Breast epithelium (tissue), 4 donors: Measurements from ENCODE around the gene ASTN2. TPM values are rescaled to one million over a fixed set of nuclear protein-coding genes. Genes with fewer than 3 reads are reported as not detected.

ENCODE experiments used
- DNase-seq, 2 donors: peaks; one replicate each; pipeline ENCODE4 v3.0.0-alpha.2; 2019; ENCODE audit warnings: low spot score in 2 of 2
- H3K27ac ChIP-seq, 2 donors: fragments of 200-600 bp; sonication (generic) in 1 of 2; one replicate each; pipeline ENCODE4 v1.5.1; 2016 to 2019; ENCODE audit warnings: mild to moderate bottlenecking in 1 of 2
- H3K27me3 ChIP-seq, 2 donors: fragments of 200-600 bp; sonication (generic) in 1 of 2; one replicate each; pipeline versions ENCODE4 v1.5.1 to v1.6.0; 2017 to 2019; ENCODE audit warnings: control low read depth in 1 of 2, mild to moderate bottlenecking in 1 of 2
- H3K36me3 ChIP-seq: fragments of 200-600 bp; one replicate; pipeline ENCODE4 v1.5.1; 2019
- H3K4me1 ChIP-seq, 2 donors: fragments of 200-600 bp; sonication (generic); one replicate each; pipeline ENCODE4 v1.5.1; 2016 to 2019; ENCODE audit warnings: control low read depth in 1 of 2
- H3K4me3 ChIP-seq, 3 donors: fragments of 200-600 bp; sonication (generic); 1 replicate in 2 of 3; 2 replicates in 1 of 3; pipeline ENCODE4 v1.5.1; 2016 to 2019; ENCODE audit warnings: mild to moderate bottlenecking in 3 of 3, moderate library complexity in 2 of 3
- H3K9me3 ChIP-seq, 2 donors: fragments of 200-600 bp; sonication (generic) in 1 of 2; one replicate each; pipeline ENCODE4 v1.5.1; 2016 to 2019; ENCODE audit warnings: control low read depth in 1 of 2
- POLR2A ChIP-seq: fragments of 450-650 bp; IDR thresholded peaks from one replicate; pipeline ENCODE4 v1.6.1; 2016; ENCODE audit warnings: antibody characterized with exemption, mild to moderate bottlenecking, moderate library complexity
- POLR2AphosphoS5 ChIP-seq, 3 donors: sonication (generic); formaldehyde crosslinking; IDR thresholded peaks; one replicate each; pipeline ENCODE4 v1.6.1; 2017; ENCODE audit warnings: antibody characterized with exemption in 3 of 3
- intact Hi-C: fragments of 100-400 bp; cut with DNase I; formaldehyde crosslinking; loops from one replicate; pipeline ENCODE4 v1.15.1; 2023; ENCODE audit warnings: low total_unique reads
- total RNA-seq, 3 donors: library from RNA; depleted of rRNA; stranded (reverse); fragments of >200 nt; gene quantifications; one replicate each; pipeline ENCODE4 v1.1.0, GENCODE V29; 2016
- TF ChIP-seq, protein P1 (sequence below), 3 donors: fragments of 450-650 bp; IDR thresholded peaks; one replicate each; pipeline ENCODE4 v1.5.1; 2016 to 2017; ENCODE audit warnings: antibody characterized with exemption in 3 of 3, mild to moderate bottlenecking in 3 of 3, moderate library complexity in 3 of 3

Gene ASTN2
- total RNA-seq, 3 donors from 2014 or later: 9.1 to 13.8 (median 9.8) TPM

DNA sequence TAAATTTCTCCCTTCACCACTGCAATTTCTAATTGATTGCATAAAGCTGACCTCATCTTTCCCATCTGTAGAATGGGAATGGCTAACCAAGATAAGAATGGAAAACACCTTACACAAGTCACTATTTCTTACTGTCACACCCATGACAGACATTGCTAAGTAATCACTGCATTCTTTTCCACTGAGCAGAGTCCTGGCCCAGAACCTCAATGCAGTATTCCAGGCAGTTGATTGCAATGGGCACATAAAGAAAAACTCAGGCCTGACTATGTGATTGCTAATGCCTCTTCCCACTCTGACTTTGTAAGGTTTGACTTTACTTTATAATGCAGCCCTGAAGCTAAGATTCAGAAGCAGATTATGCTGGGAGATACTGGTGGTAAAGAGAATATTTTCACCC is 698.4 kb downstream of the ASTN2 start:
- Histone ChIP-seq H3K4me3 (no peak overlapping the region), H3K9me3 (no peaks in the 10 kb centered on the region), H3K27ac (no peak overlapping the region), H3K4me1 (no peaks in the 10 kb centered on the region), H3K27me3 (no peaks in the 10 kb centered on the region), H3K36me3 (no peaks in the 10 kb centered on the region)
- no peak for DNase-seq
- intact Hi-C loops: no loop called here
- TF ChIP-seq POLR2AphosphoS5 (IDR thresholded peaks at IDR 0.05) (no peak), POLR2A (no peak)
- TF ChIP-seq, protein P1, sequence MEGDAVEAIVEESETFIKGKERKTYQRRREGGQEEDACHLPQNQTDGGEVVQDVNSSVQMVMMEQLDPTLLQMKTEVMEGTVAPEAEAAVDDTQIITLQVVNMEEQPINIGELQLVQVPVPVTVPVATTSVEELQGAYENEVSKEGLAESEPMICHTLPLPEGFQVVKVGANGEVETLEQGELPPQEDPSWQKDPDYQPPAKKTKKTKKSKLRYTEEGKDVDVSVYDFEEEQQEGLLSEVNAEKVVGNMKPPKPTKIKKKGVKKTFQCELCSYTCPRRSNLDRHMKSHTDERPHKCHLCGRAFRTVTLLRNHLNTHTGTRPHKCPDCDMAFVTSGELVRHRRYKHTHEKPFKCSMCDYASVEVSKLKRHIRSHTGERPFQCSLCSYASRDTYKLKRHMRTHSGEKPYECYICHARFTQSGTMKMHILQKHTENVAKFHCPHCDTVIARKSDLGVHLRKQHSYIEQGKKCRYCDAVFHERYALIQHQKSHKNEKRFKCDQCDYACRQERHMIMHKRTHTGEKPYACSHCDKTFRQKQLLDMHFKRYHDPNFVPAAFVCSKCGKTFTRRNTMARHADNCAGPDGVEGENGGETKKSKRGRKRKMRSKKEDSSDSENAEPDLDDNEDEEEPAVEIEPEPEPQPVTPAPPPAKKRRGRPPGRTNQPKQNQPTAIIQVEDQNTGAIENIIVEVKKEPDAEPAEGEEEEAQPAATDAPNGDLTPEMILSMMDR (IDR thresholded peaks at IDR 0.05): no peak

DNA sequence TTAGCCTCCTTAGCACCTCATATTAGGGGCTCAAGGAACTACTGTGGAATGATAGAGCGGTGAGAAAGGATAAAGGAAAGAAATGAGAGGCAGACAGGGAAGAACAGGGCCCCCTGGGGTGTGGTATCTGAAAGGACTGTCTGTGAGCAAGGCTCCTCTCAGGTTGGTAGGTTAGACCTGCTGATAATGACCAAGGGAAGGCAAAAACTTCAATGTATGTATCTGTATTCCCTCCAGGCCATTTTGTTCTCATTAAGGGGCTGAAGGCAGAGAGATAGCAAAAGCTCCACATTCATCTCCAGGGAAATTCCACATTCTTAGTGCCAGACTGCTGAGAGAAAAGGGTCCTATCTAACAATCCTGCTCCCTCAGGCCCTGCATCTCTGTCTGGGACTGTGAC is 699.1 kb downstream of the ASTN2 start:
- H3K4me1 ChIP-seq: no peaks in the 10 kb centered on the region
- DNase-seq: no peak
- TF ChIP-seq, protein P1 (IDR thresholded peaks at IDR 0.05): no peak
- TF ChIP-seq POLR2A: no peak
- no peak for TF ChIP-seq POLR2AphosphoS5 (IDR thresholded peaks at IDR 0.05)
- no peaks in the 10 kb centered on the region for H3K36me3 ChIP-seq
- H3K9me3 ChIP-seq: no peaks in the 10 kb centered on the region
- no peak overlapping the region for H3K4me3 ChIP-seq
- intact Hi-C loops: no loop called here
- no peak overlapping the region for H3K27ac ChIP-seq
- H3K27me3 ChIP-seq: no peaks in the 10 kb centered on the region

DNA sequence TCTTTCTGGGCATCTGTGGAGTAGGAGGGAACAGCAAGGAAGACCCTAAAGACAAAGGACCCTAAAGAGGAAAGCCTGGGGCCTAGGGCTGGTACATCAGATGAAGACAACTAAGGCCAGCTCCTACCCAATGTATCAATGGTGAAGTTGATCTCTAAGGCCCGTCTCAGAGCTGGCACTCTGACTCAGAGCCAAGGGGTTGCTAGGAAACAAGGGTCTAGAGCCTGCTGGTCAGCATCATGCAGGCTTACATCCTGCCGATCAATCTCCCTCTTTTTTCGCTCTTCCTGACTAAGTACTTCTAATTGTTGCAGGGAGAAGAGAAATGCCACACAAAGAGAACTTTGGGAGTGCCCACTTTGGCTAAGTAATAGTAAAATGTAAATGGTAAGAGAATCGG is 701.6 kb downstream of the ASTN2 start:
- H3K4me3 ChIP-seq: no peak overlapping the region
- no peaks in the 10 kb centered on the region for H3K27me3 ChIP-seq
- H3K9me3 ChIP-seq: no peaks in the 10 kb centered on the region
- intact Hi-C loops: no loop called here
- H3K36me3 ChIP-seq: no peaks in the 10 kb centered on the region
- H3K4me1 ChIP-seq: no peaks in the 10 kb centered on the region
- no peak for DNase-seq
- TF ChIP-seq POLR2AphosphoS5 (IDR thresholded peaks at IDR 0.05) (no peak), POLR2A (no peak)
- TF ChIP-seq, protein P1 (IDR thresholded peaks at IDR 0.05): no peak
- no peak overlapping the region for H3K27ac ChIP-seq

DNA sequence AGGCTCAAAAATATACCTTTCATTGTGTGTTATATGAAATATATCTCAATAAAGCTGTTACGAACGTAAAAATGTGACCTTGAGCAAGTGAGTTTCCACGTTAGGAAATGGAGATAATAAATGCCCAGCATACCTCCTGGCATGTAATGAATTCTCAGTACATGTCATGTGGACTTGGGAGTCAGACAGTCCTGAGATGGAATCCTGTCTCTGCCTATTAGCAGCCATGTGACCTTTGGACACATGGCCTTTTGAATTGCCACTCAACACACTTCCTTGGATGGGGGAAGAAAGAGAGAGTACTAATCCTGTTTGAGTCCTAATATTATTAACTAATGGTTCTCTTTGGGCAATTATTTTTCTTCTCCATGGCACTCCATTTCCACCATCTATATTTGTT is 702.1 kb downstream of the ASTN2 start:
- intact Hi-C loops: no loop called here
- no peak overlapping the region for H3K27ac ChIP-seq
- H3K4me1 ChIP-seq: no peaks in the 10 kb centered on the region
- H3K9me3 ChIP-seq: no peaks in the 10 kb centered on the region
- no peak for TF ChIP-seq POLR2AphosphoS5 (IDR thresholded peaks at IDR 0.05)
- TF ChIP-seq, protein P1 (IDR thresholded peaks at IDR 0.05): no peak
- TF ChIP-seq POLR2A: no peak
- no peak overlapping the region for H3K4me3 ChIP-seq
- DNase-seq: no peak
- H3K27me3 ChIP-seq: no peaks in the 10 kb centered on the region
- H3K36me3 ChIP-seq: no peaks in the 10 kb centered on the region

DNA sequence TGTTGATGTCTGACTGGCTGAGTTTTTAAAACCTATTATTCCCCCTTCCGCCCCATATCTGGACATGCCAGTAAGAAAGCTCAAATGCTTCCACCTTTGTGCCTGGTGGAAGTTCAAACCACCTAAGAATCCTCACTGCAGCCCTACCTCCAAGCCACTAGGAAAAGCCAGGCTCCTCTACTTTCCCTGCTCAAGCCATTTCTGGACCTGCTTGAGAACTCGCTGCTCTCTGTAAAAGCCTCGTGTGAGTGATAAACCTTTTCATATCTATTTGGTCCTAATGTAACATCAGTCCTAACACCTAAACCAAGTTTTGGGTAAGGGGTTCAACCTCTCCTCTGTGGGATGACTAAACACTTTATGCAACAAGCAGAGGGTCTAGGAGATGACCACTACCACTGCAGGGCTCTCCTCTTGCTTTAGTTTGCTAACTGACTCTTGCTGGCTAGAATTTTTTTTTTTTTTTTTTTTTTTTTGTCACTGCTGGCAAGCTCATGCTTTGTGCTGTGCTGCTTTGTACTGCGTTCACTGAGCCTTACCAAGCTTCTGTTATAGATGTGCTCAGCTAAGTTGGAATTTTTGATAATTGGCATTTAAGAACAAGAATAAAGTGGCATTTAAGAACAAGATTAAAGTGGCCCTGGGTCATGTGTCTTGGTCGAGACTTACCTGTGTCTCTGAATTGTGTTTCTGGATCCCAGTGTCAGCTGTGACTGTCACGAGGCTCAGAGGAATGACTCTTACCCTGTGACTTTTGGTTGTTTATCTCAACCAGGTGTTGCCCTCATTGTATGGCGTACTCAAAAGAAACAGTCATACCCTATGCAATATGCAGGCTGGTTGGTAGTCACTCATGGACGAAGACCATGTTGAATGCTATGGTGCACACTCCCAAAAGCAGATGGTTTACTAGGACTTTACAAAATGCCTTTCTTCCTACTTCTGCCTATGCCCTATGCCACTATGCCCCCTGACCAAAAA is 708.3 kb downstream of the ASTN2 start:
- Histone ChIP-seq H3K27ac (no peak overlapping the region), H3K4me3 (no peak overlapping the region), H3K9me3 (no peaks in the 10 kb centered on the region), H3K4me1 (no peaks in the 10 kb centered on the region), H3K36me3 (no peaks in the 10 kb centered on the region), H3K27me3 (no peaks in the 10 kb centered on the region)
- intact Hi-C loops: no loop called here
- no peak for TF ChIP-seq POLR2A
- TF ChIP-seq POLR2AphosphoS5 (IDR thresholded peaks at IDR 0.05): no peak
- TF ChIP-seq, protein P1 (IDR thresholded peaks at IDR 0.05): no peak
- no peak for DNase-seq
